B cell (primary cell): Measurements from ENCODE around the gene JMJD1C. TPM values are rescaled to one million over a fixed set of nuclear protein-coding genes. Genes with fewer than 3 reads are reported as not detected.

ENCODE experiments used
- ATAC-seq: fragments of 200-7000 bp; cut with Tn5 transposase; one replicate; pipeline ENCODE4 v1.10.0; 2021; ENCODE audit warnings: low read depth, mild to moderate bottlenecking, moderate number of reproducible peaks, moderate library complexity
- CTCF ChIA-PET: fragments of 350-600 bp; sonication (Branson Sonifier 250); formaldehyde crosslinking; loops from one replicate; lab custom pipeline; 2021; ENCODE audit warnings: antibody characterized with exemption, inconsistent platforms; lab: Charles Lee
- POLR2A ChIA-PET: fragments of 350-600 bp; sonication (Branson Sonifier 250); formaldehyde crosslinking; loops from one replicate; lab custom pipeline; 2021; ENCODE audit warnings: antibody characterized with exemption; lab: Charles Lee
- DNase-seq: peaks from one replicate; pipeline ENCODE4 v3.0.0; 2013
- H2AFZ ChIP-seq: 2 replicates; pipeline ENCODE4 v1.6.1; 2012; ENCODE audit warnings: mild to moderate bottlenecking, low read depth, low read length; ENCODE audit not compliant: insufficient read depth, poor library complexity, severe bottlenecking
- H3K27ac ChIP-seq, 2 donors: 1 replicate in 1 of 2; 2 replicates in 1 of 2; pipeline ENCODE4 v1.5.1; 2012 to 2013; ENCODE audit warnings: low read length in 2 of 2, mild to moderate bottlenecking in 2 of 2, moderate library complexity in 1 of 2
- H3K27me3 ChIP-seq, 4 experiments: fragments of 200-600 bp in 1 of 4; sonication (generic) in 1 of 4; replicated peaks in 1 of 4; 1 replicate in 2 of 4; 2 replicates in 2 of 4; pipeline versions ENCODE4 v1.6.1 to v1.7.0; 2013 to 2016; ENCODE audit warnings: low read length in 3 of 4, mild to moderate bottlenecking in 2 of 4, mixed read lengths in 1 of 4, moderate library complexity in 1 of 4; ENCODE audit not compliant: insufficient read depth in 4 of 4, control insufficient read depth in 3 of 4; ENCODE audit errors: control extremely low read depth in 1 of 4
- H3K36me3 ChIP-seq, 2 experiments: replicated peaks in 1 of 2; 1 replicate in 1 of 2; 2 replicates in 1 of 2; pipeline versions ENCODE4 v1.6.1 to v1.7.1; 2013; ENCODE audit warnings: low read length in 1 of 2; ENCODE audit not compliant: insufficient read depth in 2 of 2, control insufficient read depth in 1 of 2; ENCODE audit errors: control extremely low read depth in 1 of 2, extremely low read depth in 1 of 2
- H3K4me1 ChIP-seq, 2 donors: fragments of 200-600 bp in 1 of 2; sonication (generic) in 1 of 2; 1 replicate in 1 of 2; 2 replicates in 1 of 2; pipeline versions ENCODE4 v1.5.1 to v1.6.1; 2013 to 2017; ENCODE audit warnings: low read length in 2 of 2; ENCODE audit not compliant: control insufficient read depth in 2 of 2, insufficient read depth in 2 of 2
- H3K4me2 ChIP-seq: replicated peaks from 2 replicates; pipeline ENCODE3; 2012; ENCODE audit warnings: mild to moderate bottlenecking, low read depth, low read length; ENCODE audit not compliant: poor library complexity, severe bottlenecking
- H3K4me3 ChIP-seq, 5 experiments: fragments of 200-600 bp in 1 of 5; sonication (generic) in 1 of 5; 1 replicate in 3 of 5; 2 replicates in 2 of 5; pipeline versions ENCODE4 v1.5.1 to v1.7.0; 2011 to 2016; ENCODE audit warnings: low read length in 4 of 5, mild to moderate bottlenecking in 4 of 5, low read depth in 2 of 5, control low read depth in 1 of 5, moderate library complexity in 1 of 5; ENCODE audit not compliant: insufficient read depth in 1 of 5; ENCODE audit errors: control extremely low read depth in 1 of 5, extremely low read depth in 1 of 5
- H3K79me2 ChIP-seq: fragments of 200-600 bp; sonication (generic); one replicate; pipeline ENCODE4 v1.6.0; 2016; ENCODE audit warnings: low read length; ENCODE audit not compliant: control insufficient read depth, insufficient read depth
- H3K9ac ChIP-seq: fragments of 200-600 bp; sonication (generic); 2 replicates; pipeline ENCODE4 v1.6.1; 2017; ENCODE audit warnings: mild to moderate bottlenecking, low read length, moderate library complexity
- H3K9me3 ChIP-seq, 3 donors: one replicate each; pipeline versions ENCODE4 v1.6.1 to v1.7.1; 2013; ENCODE audit warnings: low read length in 2 of 3; ENCODE audit not compliant: control insufficient read depth in 2 of 3, insufficient read depth in 1 of 3; ENCODE audit errors: control extremely low read depth in 1 of 3
- H4K20me1 ChIP-seq: 2 replicates; pipeline ENCODE4 v1.6.0; 2012; ENCODE audit warnings: mild to moderate bottlenecking, low read length; ENCODE audit not compliant: insufficient read depth, control insufficient read depth, poor library complexity, severe bottlenecking
- H3K27ac Mint-ChIP-seq: one replicate; pipeline ENCODE4 v1.8.0; 2021; ENCODE audit warnings: mixed read lengths
- H3K27me3 Mint-ChIP-seq: one replicate; pipeline ENCODE4 v1.8.0; 2021; ENCODE audit warnings: mixed read lengths
- H3K4me1 Mint-ChIP-seq: one replicate; pipeline ENCODE4 v1.8.0; 2021; ENCODE audit warnings: mixed read lengths
- H3K4me3 Mint-ChIP-seq: one replicate; pipeline ENCODE4 v1.8.0; 2021; ENCODE audit warnings: mixed read lengths
- H3K9me3 Mint-ChIP-seq: one replicate; pipeline ENCODE4 v1.8.0; 2022; ENCODE audit warnings: mixed read lengths; ENCODE audit not compliant: insufficient read depth
- EZH2 ChIP-seq: IDR thresholded peaks from 2 replicates; pipeline ENCODE4 v1.6.1; 2012; ENCODE audit warnings: borderline replicate concordance, low read depth, mild to moderate bottlenecking, moderate library complexity, low read length; ENCODE audit not compliant: insufficient read depth, poor library complexity, severe bottlenecking
- WGBS: methylation state at CpG from one replicate; pipeline ENCODE4 v1.1.5; 2013; ENCODE audit warnings: missing lambda C conversion rate; ENCODE audit not compliant: insufficient coverage; 5-methylcytosine and 5-hydroxymethylcytosine counted together
- intact Hi-C: fragments of 100-400 bp; cut with micrococcal nuclease; formaldehyde crosslinking; loops from one replicate; pipeline ENCODE4 v1.10.0; 2022
- polyA plus RNA-seq: library from polyadenylated mRNA; depleted of rRNA; stranded (reverse); fragments of >200 nt; gene quantifications from 2 replicates; pipeline ENCODE4 v1.2.3, GENCODE V29; 2012
- total RNA-seq, 2 donors: library from RNA; stranded (reverse); fragments of 120-200 nt in 1 of 2; gene quantifications; 1 replicate in 1 of 2; 2 replicates in 1 of 2; pipeline versions ENCODE4 v1.2.3 to v1.2.4, GENCODE V29; 2013 to 2022
- TF ChIP-seq, protein P1 (sequence below): fragments of 200-600 bp; IDR thresholded peaks from one replicate; pipeline ENCODE4 v1.8.0; 2022; ENCODE audit warnings: antibody characterized with exemption, mild to moderate bottlenecking

The JMJD1C gene
- total and polyA plus RNA-seq, 2 donors (not counting 1 experiment from before 2014, with no cell fraction given), result 81.8 to 235 TPM

- Histone ChIP-seq H3K4me2 (no peak overlapping the region), H3K4me1 (peaks cover 0 to 9% of the 10 kb centered on the region in 2 donors), H3K9me3 (peaks cover 0 to 2% (median 0%) of the 10 kb centered on the region in 3 donors), H4K20me1 (peaks cover 38% of the 10 kb centered on the region), H3K4me3 (no peak overlapping the region), H3K9ac (no peak overlapping the region), H2AFZ (no peak overlapping the region), H3K27ac (no peak overlapping the region), H3K36me3 (peaks cover 0 to 1% of the 10 kb centered on the region in 2 experiments), H3K79me2 (peaks cover 53% of the 10 kb centered on the region), H3K27me3 (no peaks in the 10 kb centered on the region)
- Mint-ChIP-seq H3K4me3 (no peak overlapping the region), H3K27ac (no peak overlapping the region), H3K9me3 (no peaks in the 10 kb centered on the region), H3K4me1 (peaks cover 28% of the 10 kb centered on the region), H3K27me3 (no peaks in the 10 kb centered on the region)
- no peak for TF ChIP-seq EZH2
- TF ChIP-seq, protein P1, sequence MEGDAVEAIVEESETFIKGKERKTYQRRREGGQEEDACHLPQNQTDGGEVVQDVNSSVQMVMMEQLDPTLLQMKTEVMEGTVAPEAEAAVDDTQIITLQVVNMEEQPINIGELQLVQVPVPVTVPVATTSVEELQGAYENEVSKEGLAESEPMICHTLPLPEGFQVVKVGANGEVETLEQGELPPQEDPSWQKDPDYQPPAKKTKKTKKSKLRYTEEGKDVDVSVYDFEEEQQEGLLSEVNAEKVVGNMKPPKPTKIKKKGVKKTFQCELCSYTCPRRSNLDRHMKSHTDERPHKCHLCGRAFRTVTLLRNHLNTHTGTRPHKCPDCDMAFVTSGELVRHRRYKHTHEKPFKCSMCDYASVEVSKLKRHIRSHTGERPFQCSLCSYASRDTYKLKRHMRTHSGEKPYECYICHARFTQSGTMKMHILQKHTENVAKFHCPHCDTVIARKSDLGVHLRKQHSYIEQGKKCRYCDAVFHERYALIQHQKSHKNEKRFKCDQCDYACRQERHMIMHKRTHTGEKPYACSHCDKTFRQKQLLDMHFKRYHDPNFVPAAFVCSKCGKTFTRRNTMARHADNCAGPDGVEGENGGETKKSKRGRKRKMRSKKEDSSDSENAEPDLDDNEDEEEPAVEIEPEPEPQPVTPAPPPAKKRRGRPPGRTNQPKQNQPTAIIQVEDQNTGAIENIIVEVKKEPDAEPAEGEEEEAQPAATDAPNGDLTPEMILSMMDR, result no peak
- intact Hi-C loops, result no loop called here
- WGBS, result no CpG with 5 or more reads among the region's 2 CpGs
- ATAC-seq (no peak), DNase-seq (no peak)
- CTCF ChIA-PET, result no interaction called here
- POLR2A ChIA-PET, result interaction anchor here (0.6 kb wide), 1 partner anchor 164 kb away, joined by 3 read pairs; no protein-coding TSS in a partner anchor
Measured at GRCh38 chr10:63384675-63385074, 81.1 kb downstream of the JMJD1C start.

GRCh38 chr10:63384001-63384400, 81.8 kb downstream of the JMJD1C start:
- 100% methylated on average over 1 of the region's 1 CpG for WGBS
- H3K4me1 Mint-ChIP-seq, result peaks cover 28% of the 10 kb centered on the region
- ATAC-seq (no peak), DNase-seq (no peak)
- H3K4me1 ChIP-seq, result peaks cover 0 to 9% of the 10 kb centered on the region in 2 donors
- no peaks in the 10 kb centered on the region for H3K27me3 Mint-ChIP-seq
- intact Hi-C loops, result no loop called here
- no peaks in the 10 kb centered on the region for H3K9me3 ChIP-seq
- no peak overlapping the region for H3K9ac ChIP-seq
- H3K4me2 ChIP-seq, result no peak overlapping the region
- H2AFZ ChIP-seq, result no peak overlapping the region
- ChIA-PET CTCF (interaction anchor here (1.2 kb wide), 1 partner anchor 245 kb away, joined by 3 read pairs; no protein-coding TSS in a partner anchor), POLR2A (interaction anchor here (0.6 kb wide), 1 partner anchor 10 kb away, joined by 7 read pairs; no protein-coding TSS in a partner anchor)
- H3K79me2 ChIP-seq, result peaks cover 46% of the 10 kb centered on the region
- H3K4me3 ChIP-seq, result no peak overlapping the region
- H3K36me3 ChIP-seq, result peaks cover 0 to 1% of the 10 kb centered on the region in 2 experiments
- H3K27ac Mint-ChIP-seq, result no peak overlapping the region
- H4K20me1 ChIP-seq, result peaks cover 38% of the 10 kb centered on the region
- TF ChIP-seq, protein P1, result no peak
- no peak for TF ChIP-seq EZH2
- H3K9me3 Mint-ChIP-seq, result no peaks in the 10 kb centered on the region
- H3K27ac ChIP-seq, result no peak overlapping the region
- no peak overlapping the region for H3K4me3 Mint-ChIP-seq
- no peaks in the 10 kb centered on the region for H3K27me3 ChIP-seq
